IgD-negative memory B cell (primary cell): Measurements from ENCODE around the gene RAB35. TPM values are rescaled to one million over a fixed set of nuclear protein-coding genes. Genes with fewer than 3 reads are reported as not detected.
A peak's percentile ranks its signal among the peaks of the same experiment; 100 is the strongest.

Experiments
- H3K27ac Mint-ChIP-seq, 3 donors: one replicate each; pipeline ENCODE4 v1.8.0; 2020 to 2022; ENCODE audit warnings: mild to moderate bottlenecking in 3 of 3, mixed read lengths in 3 of 3, moderate library complexity in 1 of 3
- H3K27me3 Mint-ChIP-seq: one replicate; pipeline ENCODE4 v1.8.0; 2021; ENCODE audit warnings: mixed read lengths
- H3K36me3 Mint-ChIP-seq: one replicate; pipeline ENCODE4 v1.8.0; 2020; ENCODE audit warnings: mild to moderate bottlenecking, mixed read lengths
- H3K4me1 Mint-ChIP-seq, 3 donors: one replicate each; pipeline ENCODE4 v1.8.0; 2020 to 2022; ENCODE audit warnings: mixed read lengths in 3 of 3, mild to moderate bottlenecking in 1 of 3
- H3K4me3 Mint-ChIP-seq, 4 donors: one replicate each; pipeline ENCODE4 v1.8.0; 2020 to 2022; ENCODE audit warnings: mild to moderate bottlenecking in 4 of 4, mixed read lengths in 4 of 4, moderate library complexity in 3 of 4
- H3K9me3 Mint-ChIP-seq, 3 donors: one replicate each; pipeline ENCODE4 v1.8.0; 2020 to 2021; ENCODE audit warnings: mixed read lengths in 3 of 3, mild to moderate bottlenecking in 1 of 3
- polyA plus RNA-seq: library from polyadenylated mRNA; unstranded; fragments of 300-500 nt; fragmentation: Illumina TruSeq; gene quantifications from one replicate; pipeline ENCODE4 v1.2.3, GENCODE V29; 2021

The RAB35 gene
- polyA plus RNA-seq, 1 donor from 2014 or later, result 18.1 TPM

GRCh38 chr12:120103044-120103338, 13.6 kb downstream of the RAB35 start:
- peaks cover 8% of the 10 kb centered on the region for H3K36me3 Mint-ChIP-seq
- no peaks in the 10 kb centered on the region for H3K27me3 Mint-ChIP-seq
- H3K27ac Mint-ChIP-seq, result no peak overlapping the region
- no peaks in the 10 kb centered on the region for H3K9me3 Mint-ChIP-seq
- no peak overlapping the region for H3K4me3 Mint-ChIP-seq
- H3K4me1 Mint-ChIP-seq, result peaks cover 5 to 18% (median 13%) of the 10 kb centered on the region in 3 donors

- Mint-ChIP-seq H3K4me3 (no peak overlapping the region), H3K27me3 (no peaks in the 10 kb centered on the region), H3K9me3 (no peaks in the 10 kb centered on the region), H3K36me3 (peaks cover 5% of the 10 kb centered on the region), H3K27ac (no peak overlapping the region), H3K4me1 (peaks cover 2 to 18% (median 10%) of the 10 kb centered on the region in 3 donors)
Measured at GRCh38 chr12:120102189-120103043, 14.1 kb downstream of the RAB35 start.

GRCh38 chr12:120101617-120102016, 14.9 kb downstream of the RAB35 start:
- H3K4me1 Mint-ChIP-seq, result peaks cover 2 to 17% (median 10%) of the 10 kb centered on the region in 3 donors
- peaks cover 5% of the 10 kb centered on the region for H3K36me3 Mint-ChIP-seq
- peak overlapping the region in 2 of 4 donors; percentile 63 to 77 for H3K4me3 Mint-ChIP-seq
- no peaks in the 10 kb centered on the region for H3K27me3 Mint-ChIP-seq
- H3K9me3 Mint-ChIP-seq, result no peaks in the 10 kb centered on the region
- peak overlapping the region in 1 of 3 donors; percentile 29 for H3K27ac Mint-ChIP-seq

- H3K36me3 Mint-ChIP-seq, result peaks cover 5% of the 10 kb centered on the region
- H3K27ac Mint-ChIP-seq, result peak overlapping the region in 1 of 3 donors; percentile 29
- peaks cover 2 to 15% (median 7%) of the 10 kb centered on the region in 3 donors for H3K4me1 Mint-ChIP-seq
- H3K27me3 Mint-ChIP-seq, result no peaks in the 10 kb centered on the region
- no peaks in the 10 kb centered on the region for H3K9me3 Mint-ChIP-seq
- H3K4me3 Mint-ChIP-seq, result peak overlapping the region in 2 of 4 donors; percentile 63 to 77
Measured at GRCh38 chr12:120101182-120101581, 15.4 kb downstream of the RAB35 start.

GRCh38 chr12:120100630-120101029, 15.9 kb downstream of the RAB35 start:
- H3K27ac Mint-ChIP-seq, result no peak overlapping the region
- no peak overlapping the region for H3K4me3 Mint-ChIP-seq
- no peaks in the 10 kb centered on the region for H3K9me3 Mint-ChIP-seq
- H3K4me1 Mint-ChIP-seq, result peaks cover 2 to 12% (median 4%) of the 10 kb centered on the region in 3 donors
- H3K36me3 Mint-ChIP-seq, result peaks cover 5% of the 10 kb centered on the region
- no peaks in the 10 kb centered on the region for H3K27me3 Mint-ChIP-seq

- Mint-ChIP-seq H3K36me3 (peaks cover 2% of the 10 kb centered on the region), H3K27me3 (no peaks in the 10 kb centered on the region), H3K9me3 (no peaks in the 10 kb centered on the region), H3K4me3 (no peak overlapping the region), H3K4me1 (peaks cover 0 to 10% (median 2%) of the 10 kb centered on the region in 3 donors), H3K27ac (no peak overlapping the region)
Measured at GRCh38 chr12:120099738-120100137, 16.8 kb downstream of the RAB35 start.

GRCh38 chr12:120098756-120099470, 17.6 kb downstream of the RAB35 start:
- peaks cover 0 to 10% (median 2%) of the 10 kb centered on the region in 3 donors for H3K4me1 Mint-ChIP-seq
- H3K9me3 Mint-ChIP-seq, result no peaks in the 10 kb centered on the region
- no peak overlapping the region for H3K4me3 Mint-ChIP-seq
- peaks cover 2% of the 10 kb centered on the region for H3K36me3 Mint-ChIP-seq
- H3K27ac Mint-ChIP-seq, result no peak overlapping the region
- no peaks in the 10 kb centered on the region for H3K27me3 Mint-ChIP-seq

GRCh38 chr12:120096671-120097202, 19.8 kb downstream of the RAB35 start:
- no peaks in the 10 kb centered on the region for H3K27me3 Mint-ChIP-seq
- H3K27ac Mint-ChIP-seq, result no peak overlapping the region
- no peak overlapping the region for H3K4me3 Mint-ChIP-seq

GRCh38 chr12:120095736-120096135, 20.8 kb downstream of the RAB35 start:
- H3K4me3 Mint-ChIP-seq, result no peak overlapping the region
- no peak overlapping the region for H3K27ac Mint-ChIP-seq
- H3K4me1 Mint-ChIP-seq, result no peaks in the 10 kb centered on the region
- H3K27me3 Mint-ChIP-seq, result no peaks in the 10 kb centered on the region
- H3K36me3 Mint-ChIP-seq, result peaks cover 5% of the 10 kb centered on the region
- no peaks in the 10 kb centered on the region for H3K9me3 Mint-ChIP-seq

More at GRCh38 chr12:120096671-120097202, 19.8 kb downstream of the RAB35 start:
- peaks cover 2% of the 10 kb centered on the region for H3K36me3 Mint-ChIP-seq
- H3K4me1 Mint-ChIP-seq, result peaks cover 0 to 6% (median 2%) of the 10 kb centered on the region in 3 donors
- no peaks in the 10 kb centered on the region for H3K9me3 Mint-ChIP-seq

- Mint-ChIP-seq H3K27me3 (no peaks in the 10 kb centered on the region), H3K36me3 (peaks cover 5% of the 10 kb centered on the region), H3K4me3 (no peak overlapping the region), H3K4me1 (no peaks in the 10 kb centered on the region), H3K27ac (no peak overlapping the region), H3K9me3 (no peaks in the 10 kb centered on the region)
Measured at GRCh38 chr12:120095331-120095730, 21.2 kb downstream of the RAB35 start.

GRCh38 chr12:120094485-120094884, 22.1 kb downstream of the RAB35 start:
- no peaks in the 10 kb centered on the region for H3K4me1 Mint-ChIP-seq
- H3K27me3 Mint-ChIP-seq, result no peaks in the 10 kb centered on the region
- H3K36me3 Mint-ChIP-seq, result peaks cover 9% of the 10 kb centered on the region
- peak overlapping the region in 1 of 3 donors; percentile 51 for H3K27ac Mint-ChIP-seq
- no peak overlapping the region for H3K4me3 Mint-ChIP-seq
- H3K9me3 Mint-ChIP-seq, result no peaks in the 10 kb centered on the region

- H3K27ac Mint-ChIP-seq, result peak overlapping the region in 1 of 3 donors; percentile 51
- no peaks in the 10 kb centered on the region for H3K4me1 Mint-ChIP-seq
- peaks cover 11% of the 10 kb centered on the region for H3K36me3 Mint-ChIP-seq
- no peak overlapping the region for H3K4me3 Mint-ChIP-seq
- no peaks in the 10 kb centered on the region for H3K9me3 Mint-ChIP-seq
- H3K27me3 Mint-ChIP-seq, result no peaks in the 10 kb centered on the region
Measured at GRCh38 chr12:120093592-120094355, 22.8 kb downstream of the RAB35 start.

GRCh38 chr12:120093336-120093591, 23.3 kb downstream of the RAB35 start:
- no peaks in the 10 kb centered on the region for H3K9me3 Mint-ChIP-seq
- H3K27me3 Mint-ChIP-seq, result no peaks in the 10 kb centered on the region
- H3K36me3 Mint-ChIP-seq, result peaks cover 11% of the 10 kb centered on the region
- no peaks in the 10 kb centered on the region for H3K4me1 Mint-ChIP-seq
- no peak overlapping the region for H3K4me3 Mint-ChIP-seq
- no peak overlapping the region for H3K27ac Mint-ChIP-seq

GRCh38 chr12:120092551-120093335, 23.8 kb downstream of the RAB35 start:
- Mint-ChIP-seq H3K9me3 (no peaks in the 10 kb centered on the region), H3K36me3 (peaks cover 11% of the 10 kb centered on the region), H3K27me3 (no peaks in the 10 kb centered on the region), H3K4me1 (peaks cover 0 to 2% (median 0%) of the 10 kb centered on the region in 3 donors), H3K27ac (no peak overlapping the region), H3K4me3 (no peak overlapping the region)
